HCT116 (cell line): ENCODE data around the gene CTBP1. TPM values are rescaled to one million over a fixed set of nuclear protein-coding genes. Genes with fewer than 3 reads are reported as not detected.

Experiments
- ATAC-seq: fragments of 200-7000 bp; cut with Tn5 transposase; 2 replicates; pipeline ENCODE4 v1.9.1; 2020; ENCODE audit warnings: mild to moderate bottlenecking, moderate library complexity
- BruUV-seq: library from RNA; stranded (reverse); fragments of 400-500 nt; replicated peaks from 2 replicates; lab custom pipeline; 2021; lab: Mats Ljungman, UMichigan
- CTCF ChIA-PET: fragments of 300-600 bp; sonication (Branson Sonifier 250); formaldehyde crosslinking; loops from one replicate; lab custom pipeline; 2021; ENCODE audit warnings: antibody characterized with exemption; lab: Charles Lee
- POLR2A ChIA-PET: fragments of 300-600, 350-600 bp; sonication (Branson Sonifier 250); formaldehyde crosslinking; loops from one replicate; lab custom pipeline; 2021; ENCODE audit warnings: antibody characterized with exemption; lab: Charles Lee
- RAD21 ChIA-PET, 2 experiments: fragments of 300-600 bp; sonication (Branson Sonifier 250); formaldehyde crosslinking; loops; one replicate each; lab custom pipeline; 2023; ENCODE audit warnings: low total read pairs in 2 of 2; ENCODE audit not compliant: uncharacterized antibody in 2 of 2, unreplicated experiment in 2 of 2, low non-redundant PET in 1 of 2; lab: Charles Lee
- DNase-seq: peaks from one replicate; pipeline ENCODE4 v3.0.0-alpha.2; 2010; ENCODE audit warnings: low read depth, low spot score
- H2AFZ ChIP-seq: fragments of 200-600 bp; shearing (Covaris generic), sonication (generic); 2 replicates; pipeline ENCODE4 v1.6.1; 2017; ENCODE audit warnings: low read depth, mixed run types, mixed read lengths, antibody characterized with exemption, low read length; ENCODE audit not compliant: poor library complexity, severe bottlenecking
- H3K27ac ChIP-seq: 2 replicates; pipeline ENCODE4 v1.5.1; 2012; ENCODE audit warnings: low read depth, low read length
- H3K27me3 ChIP-seq: fragments of 200-600 bp; sonication (generic); 2 replicates; pipeline ENCODE4 v1.6.1; 2016; ENCODE audit warnings: mixed run types, low read length, mixed read lengths; ENCODE audit not compliant: insufficient read depth
- H3K36me3 ChIP-seq, 2 experiments: fragments of 200-500 bp in 1 of 2; fragments of 200-600 bp in 1 of 2; sonication (Bioruptor generic) in 1 of 2; sonication (generic) in 1 of 2; 2 replicates each; pipeline versions ENCODE4 v1.5.1 to v1.6.1; 2014 to 2016; ENCODE audit warnings: low read length in 2 of 2, inconsistent platforms in 1 of 2, mixed read lengths in 1 of 2, mixed run types in 1 of 2; ENCODE audit not compliant: insufficient read depth in 2 of 2, control insufficient read depth in 1 of 2
- H3K4me1 ChIP-seq, 2 experiments: fragments of 200-600 bp in 1 of 2; sonication (generic) in 1 of 2; 2 replicates each; pipeline versions ENCODE4 v1.5.1 to v1.6.1; 2012 to 2017; ENCODE audit warnings: low read length in 2 of 2, inconsistent platforms in 1 of 2, mild to moderate bottlenecking in 1 of 2, mixed read lengths in 1 of 2, mixed run types in 1 of 2, moderate library complexity in 1 of 2; ENCODE audit not compliant: insufficient read depth in 2 of 2, control insufficient read depth in 1 of 2
- H3K4me2 ChIP-seq: fragments of 200-600 bp; sonication (generic); 2 replicates; pipeline ENCODE4 v1.6.1; 2017; ENCODE audit warnings: mixed run types, low read length, mixed read lengths
- H3K4me3 ChIP-seq, 2 experiments: fragments of 200-600 bp in 1 of 2; sonication (generic) in 1 of 2; replicated peaks in 1 of 2; 2 replicates each; pipeline ENCODE4 v1.5.1; 2011 to 2016; ENCODE audit warnings: low read length in 2 of 2, control low read depth in 1 of 2, low read depth in 1 of 2, mild to moderate bottlenecking in 1 of 2, mixed read lengths in 1 of 2, mixed run types in 1 of 2
- H3K79me2 ChIP-seq: fragments of 200-600 bp; sonication (generic); 2 replicates; pipeline ENCODE4 v1.6.1; 2017; ENCODE audit warnings: mild to moderate bottlenecking, mixed run types, low read length, moderate library complexity, mixed read lengths; ENCODE audit not compliant: insufficient read depth
- H3K9ac ChIP-seq: fragments of 200-600 bp; sonication (generic); 2 replicates; pipeline ENCODE4 v1.6.1; 2016; ENCODE audit warnings: low read length, mixed read lengths
- H3K9me2 ChIP-seq: fragments of 200-600 bp; sonication (generic), shearing (Covaris generic); 2 replicates; pipeline ENCODE4 v1.6.1; 2017; ENCODE audit warnings: mixed run types, mild to moderate bottlenecking, moderate library complexity; ENCODE audit not compliant: insufficient read depth
- H3K9me3 ChIP-seq, 2 experiments: fragments of 200-500 bp in 1 of 2; fragments of 200-600 bp in 1 of 2; sonication (Bioruptor generic) in 1 of 2; sonication (generic) in 1 of 2; 2 replicates each; pipeline ENCODE4 v1.6.1; 2014 to 2017; ENCODE audit warnings: low read length in 2 of 2, mixed read lengths in 2 of 2, inconsistent platforms in 1 of 2, low read depth in 1 of 2, mild to moderate bottlenecking in 1 of 2, mixed run types in 1 of 2, moderate library complexity in 1 of 2; ENCODE audit not compliant: control insufficient read depth in 1 of 2, insufficient read depth in 1 of 2
- H4K20me1 ChIP-seq: fragments of 200-600 bp; sonication (generic), shearing (Covaris generic); 2 replicates; pipeline ENCODE4 v1.6.1; 2017; ENCODE audit warnings: mixed run types, mild to moderate bottlenecking, moderate library complexity; ENCODE audit not compliant: insufficient read depth
- ATF3 ChIP-seq: IDR thresholded peaks from 2 replicates; pipeline ENCODE4 v1.6.1; 2012
- CBX3 ChIP-seq: IDR thresholded peaks from 2 replicates; pipeline ENCODE4 v1.6.1; 2012; ENCODE audit warnings: low read depth
- CEBPB ChIP-seq: IDR thresholded peaks from 2 replicates; pipeline ENCODE4 v1.6.1; 2012; ENCODE audit warnings: low read depth
- CTCF ChIP-seq, 3 experiments: fragments of 200-600 bp in 1 of 3; sonication (generic) in 1 of 3; IDR thresholded peaks in 2 of 3; conservative IDR thresholded peaks in 1 of 3; 2 replicates each; pipeline ENCODE4 v1.5.1; 2012 to 2017; ENCODE audit warnings: low read depth in 2 of 3, low read length in 2 of 3, antibody characterized with exemption in 1 of 3, borderline replicate concordance in 1 of 3, control low read depth in 1 of 3, mild to moderate bottlenecking in 1 of 3, mixed read lengths in 1 of 3, mixed run types in 1 of 3, moderate library complexity in 1 of 3; ENCODE audit not compliant: insufficient read depth in 1 of 3
- EGR1 ChIP-seq: IDR thresholded peaks from 2 replicates; pipeline ENCODE4 v1.6.1; 2012; ENCODE audit warnings: low read depth
- EZH2phosphoT487 ChIP-seq: fragments of 200-600 bp; IDR thresholded peaks from 2 replicates; pipeline ENCODE4 v1.6.1; 2018; ENCODE audit warnings: antibody characterized with exemption, borderline replicate concordance
- FOSL1 ChIP-seq: IDR thresholded peaks from 2 replicates; pipeline ENCODE4 v1.6.1; 2012; ENCODE audit warnings: low read depth
- JUND ChIP-seq: IDR thresholded peaks from 2 replicates; pipeline ENCODE4 v1.6.1; 2012
- MAX ChIP-seq: IDR thresholded peaks from 2 replicates; pipeline ENCODE4 v1.6.1; 2012
- POLR2A ChIP-seq: IDR thresholded peaks from 2 replicates; pipeline ENCODE4 v1.7.0; 2011; ENCODE audit warnings: borderline replicate concordance; ENCODE audit not compliant: insufficient read depth, insufficient read length; ENCODE audit errors: extremely low read depth
- POLR2AphosphoS5 ChIP-seq: IDR thresholded peaks from 2 replicates; pipeline ENCODE4 v1.6.1; 2011; ENCODE audit warnings: mild to moderate bottlenecking, low read depth, low read length, moderate library complexity
- SRF ChIP-seq: IDR thresholded peaks from 2 replicates; pipeline ENCODE4 v1.6.1; 2012; ENCODE audit warnings: low read depth
- TCF7L2 ChIP-seq: IDR thresholded peaks from 2 replicates; pipeline ENCODE4 v1.7.0; 2011; ENCODE audit warnings: borderline replicate concordance, inconsistent platforms; ENCODE audit not compliant: insufficient read depth, insufficient read length; ENCODE audit errors: extremely low read depth
- ZBTB33 ChIP-seq: IDR thresholded peaks from 2 replicates; pipeline ENCODE4 v1.6.1; 2011; ENCODE audit warnings: mild to moderate bottlenecking, low read length, moderate library complexity; ENCODE audit not compliant: insufficient replicate concordance; ENCODE audit errors: extremely low read depth
- ZFX ChIP-seq: fragments of 450-650 bp; IDR thresholded peaks from 2 replicates; pipeline ENCODE4 v1.6.1; 2017
- ZNF274 ChIP-seq: fragments of 200-500 bp; sonication (Bioruptor generic); IDR thresholded peaks from 2 replicates; pipeline ENCODE4 v1.6.1; 2014; ENCODE audit warnings: mild to moderate bottlenecking, low read depth, low read length, inconsistent platforms
- intact Hi-C: fragments of 100-400 bp; cut with micrococcal nuclease; formaldehyde crosslinking; loops from 2 replicates; pipeline ENCODE4 v1.10.0; 2022
- total RNA-seq: library from RNA; stranded (reverse); gene quantifications from one replicate; pipeline ENCODE4 v1.2.1, GENCODE V29; 2021; ENCODE audit not compliant: unreplicated experiment

The CTBP1 gene
- total RNA-seq, 1 experiment from 2014 or later: 175 TPM

- TF ChIP-seq POLR2AphosphoS5 (peak; percentile 36; the same call in 1 of the 2 replicates), CBX3 (no peak)
- DNase-seq (no peak), ATAC-seq (no peak)
- intact Hi-C loops: no loop called here
- Histone ChIP-seq H3K9me3 (no peaks in the 10 kb centered on the region), H3K27me3 (no peaks in the 10 kb centered on the region), H3K9ac (no peak overlapping the region), H3K27ac (no peak overlapping the region), H3K4me1 (no peaks in the 10 kb centered on the region), H4K20me1 (no peaks in the 10 kb centered on the region), H3K36me3 (peaks cover 9 to 17% of the 10 kb centered on the region in 2 experiments; a peak in 3 of 4 replicates), H2AFZ (no peak overlapping the region), H3K79me2 (no peaks in the 10 kb centered on the region), H3K9me2 (no peaks in the 10 kb centered on the region), H3K4me3 (no peak overlapping the region), H3K4me2 (no peak overlapping the region)
- ChIA-PET POLR2A (no interaction called here), CTCF (no interaction called here), RAD21 (no interaction called here)
- no TSS peak for BruUV-seq
These were observed 38.6 kb downstream of the CTBP1 start for GRCh38 chr4:1210241-1210841.

GRCh38 chr4:1209821-1210220 lies 39.1 kb downstream of the CTBP1 start:
- RAD21 ChIA-PET: no interaction called here
- H3K4me3 ChIP-seq: no peak overlapping the region
- H3K4me2 ChIP-seq: no peak overlapping the region
- no peak overlapping the region for H2AFZ ChIP-seq
- H4K20me1 ChIP-seq: no peaks in the 10 kb centered on the region
- peaks cover 7 to 12% of the 10 kb centered on the region in 2 experiments; a peak in 3 of 4 replicates for H3K36me3 ChIP-seq
- ATAC-seq (no peak), DNase-seq (no peak)
- no peaks in the 10 kb centered on the region for H3K4me1 ChIP-seq
- intact Hi-C loops: no loop called here
- no peaks in the 10 kb centered on the region for H3K27me3 ChIP-seq
- no TSS peak for BruUV-seq
- H3K79me2 ChIP-seq: no peaks in the 10 kb centered on the region
- POLR2A ChIA-PET: no interaction called here
- H3K27ac ChIP-seq: no peak overlapping the region
- CTCF ChIA-PET: no interaction called here
- no peak overlapping the region for H3K9ac ChIP-seq
- no peaks in the 10 kb centered on the region for H3K9me2 ChIP-seq
- TF ChIP-seq CTCF (IDR thresholded peaks at IDR 0.05 in 2 of 3, conservative IDR thresholded peaks at IDR 0.05 in 1 of 3; ENCODE audit: borderline replicate concordance in 1 of 3, insufficient read depth in 1 of 3, low read depth in 2 of 3, low read length in 2 of 3): no peak
- no peak for TF ChIP-seq JUND
- TF ChIP-seq ATF3: no peak
- TF ChIP-seq FOSL1: no peak
- TF ChIP-seq EGR1: no peak
- TF ChIP-seq MAX: no peak
- no peak for TF ChIP-seq POLR2A
- TF ChIP-seq SRF: no peak
- TF ChIP-seq CEBPB: no peak
- no peak for TF ChIP-seq POLR2AphosphoS5
- no peak for TF ChIP-seq ZFX
- no peak for TF ChIP-seq TCF7L2
- TF ChIP-seq ZBTB33: no peak
- TF ChIP-seq EZH2phosphoT487: no peak
- TF ChIP-seq ZNF274: no peak
- no peaks in the 10 kb centered on the region for H3K9me3 ChIP-seq
